A549 (cell line): ENCODE measurements around the gene IGSF3. TPM values are rescaled to one million over a fixed set of nuclear protein-coding genes. Genes with fewer than 3 reads are reported as not detected.

Source experiments
- ATAC-seq, 2 experiments: fragments of 200-7000 bp in 1 of 2; fragments of >200 bp in 1 of 2; cut with Nextera tagmentation in 1 of 2; cut with Tn5 transposase in 1 of 2; 3 replicates each; pipeline versions ENCODE4 v1.8.0 to v1.9.1; 2018 to 2020; ENCODE audit warnings: mild to moderate bottlenecking in 1 of 2, moderate library complexity in 1 of 2
- CTCF ChIA-PET: fragments of 300-600 bp; sonication (Branson Sonifier 250); formaldehyde crosslinking; extraction: SDS; loops from one replicate; lab custom pipeline; 2021; ENCODE audit warnings: antibody characterized with exemption, inconsistent platforms; lab: Yijun Ruan, JAX
- POLR2A ChIA-PET: fragments of 350-600 bp; formaldehyde crosslinking; extraction: SDS; loops from one replicate; lab custom pipeline; 2021; ENCODE audit warnings: antibody characterized with exemption, inconsistent platforms; lab: Yijun Ruan, JAX
- DNase-seq, 2 experiments: peaks; one replicate each; pipeline versions ENCODE4 v3.0.0 to v3.0.0-alpha.2; 2011 to 2016; ENCODE audit warnings: low read depth in 1 of 2, low spot score in 1 of 2
- FAIRE-seq: peaks from 2 replicates; lab custom pipeline; 2011; peaks lifted over from hg19 to GRCh38; lab: Jason Lieb, UNC
- H3K27ac ChIP-seq, 2 experiments: fragments of >200 bp; sonication (Bioruptor Twin); formaldehyde crosslinking; 3 replicates each; pipeline ENCODE4 v1.5.1; 2016 to 2017
- H3K4me1 ChIP-seq: fragments of >200 bp; sonication (Bioruptor Twin); formaldehyde crosslinking; 3 replicates; pipeline ENCODE4 v1.6.1; 2016
- H3K4me2 ChIP-seq: fragments of >200 bp; sonication (Bioruptor Twin); formaldehyde crosslinking; 3 replicates; pipeline ENCODE4 v1.6.1; 2016
- H3K4me3 ChIP-seq: fragments of >200 bp; sonication (Bioruptor Twin); formaldehyde crosslinking; 3 replicates; pipeline ENCODE4 v1.5.1; 2016
- H3K9me3 ChIP-seq: fragments of >200 bp; sonication (Bioruptor Twin); formaldehyde crosslinking; 3 replicates; pipeline ENCODE4 v1.6.1; 2016
- BHLHE40 ChIP-seq: IDR thresholded peaks from 2 replicates; pipeline ENCODE4 v1.6.1; 2012; ENCODE audit warnings: low read depth, low read length, inconsistent platforms
- CBX2 ChIP-seq: fragments of 200-600 bp; sonication (generic); IDR thresholded peaks from 2 replicates; pipeline ENCODE4 v1.6.1; 2016; ENCODE audit warnings: low read depth, mild to moderate bottlenecking, borderline replicate concordance
- CEBPB ChIP-seq, 2 experiments: fragments of >200 bp in 1 of 2; sonication (Bioruptor Twin) in 1 of 2; formaldehyde crosslinking in 1 of 2; IDR thresholded peaks; 2 replicates each; pipeline ENCODE4 v1.6.1; 2012 to 2016
- FOSL2 ChIP-seq, 2 experiments: fragments of 450-650 bp in 1 of 2; fragments of >200 bp in 1 of 2; sonication (Bioruptor Twin) in 1 of 2; formaldehyde crosslinking; IDR thresholded peaks; 2 replicates each; pipeline versions ENCODE4 v1.5.0 to v1.6.1; 2016 to 2020; ENCODE audit warnings: mild to moderate bottlenecking in 1 of 2, moderate library complexity in 1 of 2
- GATA3 ChIP-seq: IDR thresholded peaks from 2 replicates; pipeline ENCODE4 v1.6.1; 2012; ENCODE audit warnings: borderline replicate concordance
- HDAC2 ChIP-seq: fragments of 200-600 bp; sonication (generic); IDR thresholded peaks from 2 replicates; pipeline ENCODE4 v1.6.1; 2016
- HOXA7 ChIP-seq: fragments of 250-450 bp; sonication (Bioruptor Pico); IDR thresholded peaks from 2 replicates; pipeline ENCODE4 v1.5.0; 2020; ENCODE audit warnings: mild to moderate bottlenecking, moderate library complexity
- HOXB5 ChIP-seq: fragments of 250-450 bp; sonication (Bioruptor Pico); IDR thresholded peaks from 2 replicates; pipeline ENCODE4 v1.5.0; 2020; ENCODE audit warnings: mild to moderate bottlenecking, moderate library complexity
- RAD21 ChIP-seq, 2 experiments: fragments of >200 bp in 1 of 2; sonication (Bioruptor Twin) in 1 of 2; formaldehyde crosslinking in 1 of 2; IDR thresholded peaks in 1 of 2; conservative IDR thresholded peaks in 1 of 2; 2 replicates in 1 of 2; 3 replicates in 1 of 2; pipeline ENCODE4 v1.6.1; 2012 to 2018; ENCODE audit warnings: inconsistent platforms in 1 of 2
- RARB ChIP-seq: fragments of 250-450 bp; sonication (Bioruptor Pico); IDR thresholded peaks from 2 replicates; pipeline ENCODE4 v1.8.0; 2021; ENCODE audit warnings: mild to moderate bottlenecking, moderate library complexity
- RNF2 ChIP-seq: fragments of 200-600 bp; sonication (generic); IDR thresholded peaks from 2 replicates; pipeline ENCODE4 v1.6.1; 2016; ENCODE audit warnings: low read depth, mild to moderate bottlenecking, antibody characterized with exemption, moderate library complexity, borderline replicate concordance
- SREBF2 ChIP-seq: fragments of 450-650 bp; IDR thresholded peaks from 2 replicates; pipeline ENCODE4 v1.6.1; 2014; ENCODE audit warnings: mild to moderate bottlenecking, moderate library complexity
- TP53 ChIP-seq: fragments of 250-450 bp; sonication (Bioruptor Pico); IDR thresholded peaks from 2 replicates; pipeline ENCODE4 v1.5.0; 2021; ENCODE audit warnings: mild to moderate bottlenecking, moderate library complexity
- USF2 ChIP-seq: fragments of 450-650 bp; IDR thresholded peaks from 2 replicates; pipeline ENCODE4 v1.6.1; 2014; ENCODE audit warnings: antibody characterized with exemption
- ZFP36 ChIP-seq: fragments of 450-650 bp; IDR thresholded peaks from 2 replicates; pipeline ENCODE4 v1.6.1; 2014; ENCODE audit warnings: borderline replicate concordance; ENCODE audit not compliant: partially characterized antibody
- WGBS: methylation state at CpG from one replicate; pipeline ENCODE4 v1.1.6; 2017; ENCODE audit errors: missing lambda C conversion rate; 5-methylcytosine and 5-hydroxymethylcytosine counted together
- polyA plus RNA-seq, 4 experiments: library from polyadenylated mRNA; depleted of rRNA in 3 of 4; stranded (reverse); fragments of >200 nt; fragmentation: RNase III in 1 of 4; extraction: RNeasy Plus Mini Kit Qiagen cat#74134 plus additional on column Dnase treatment in 1 of 4; gene quantifications; 2 replicates in 3 of 4; 3 replicates in 1 of 4; pipeline ENCODE4 v1.2.3, GENCODE V29; 2011 to 2017
- small RNA-seq, 6 experiments: library from RNA; depleted of rRNA; stranded (forward); fragments of <200 nt; gene quantifications; one replicate each; pipeline ENCODE3, GENCODE V24; 2012
- TF ChIP-seq, protein P1 (sequence below): fragments of 150-350 bp; IDR thresholded peaks from 2 replicates; pipeline ENCODE4 v1.6.1; 2014; ENCODE audit warnings: low read depth, mild to moderate bottlenecking, low read length

IGSF3 gene
- polyA plus RNA-seq, 2 of the 4 experiments (the other 2 are of a cell fraction): 18.5 to 21.9 TPM

DNA sequence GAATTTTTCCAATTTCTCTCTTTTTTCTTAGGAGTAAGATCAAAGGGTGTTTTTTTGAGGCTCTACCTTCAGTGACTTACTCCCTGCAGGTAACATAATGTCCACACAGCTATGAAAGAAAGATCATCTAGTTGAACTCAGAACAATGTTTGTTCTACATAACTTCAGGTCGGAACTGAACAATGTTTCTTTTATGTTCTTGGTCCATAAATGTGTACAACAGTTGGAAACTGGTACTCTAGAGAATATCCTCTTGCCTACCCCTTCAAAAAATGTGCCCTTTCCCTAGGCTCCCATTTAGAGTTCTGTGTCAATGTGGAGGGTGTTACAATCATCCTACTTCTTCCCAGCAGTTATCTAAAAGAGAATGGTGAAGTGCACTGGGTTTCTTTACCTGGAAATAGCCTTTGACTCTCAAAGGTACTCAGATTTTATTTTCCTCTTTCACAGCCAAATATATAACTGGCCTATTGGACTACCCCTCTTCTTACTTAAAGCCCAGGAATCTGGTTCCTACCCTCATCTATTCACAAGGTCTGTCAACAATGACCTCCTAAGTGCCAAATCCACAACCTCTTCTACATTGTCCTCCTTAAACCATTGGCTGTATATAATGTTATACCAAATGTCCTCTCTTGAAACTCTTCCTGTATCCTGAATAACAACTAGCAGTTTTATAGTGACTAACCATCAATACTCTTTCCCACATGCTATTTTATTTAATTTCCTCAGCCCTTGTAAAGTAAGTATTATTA is 139.0 kb downstream of the IGSF3 start:
- WGBS: 94% methylated on average over 1 of the region's 1 CpG
- no peak for ATAC-seq
- Histone ChIP-seq H3K27ac (no peak overlapping the region), H3K4me1 (no peaks in the 10 kb centered on the region), H3K4me3 (no peak overlapping the region), H3K9me3 (no peaks in the 10 kb centered on the region), H3K4me2 (no peak overlapping the region)
- ChIA-PET CTCF (no interaction called here), POLR2A (no interaction called here)
- no peak for FAIRE-seq
- DNase-seq: no peak
- TF ChIP-seq, protein P1, sequence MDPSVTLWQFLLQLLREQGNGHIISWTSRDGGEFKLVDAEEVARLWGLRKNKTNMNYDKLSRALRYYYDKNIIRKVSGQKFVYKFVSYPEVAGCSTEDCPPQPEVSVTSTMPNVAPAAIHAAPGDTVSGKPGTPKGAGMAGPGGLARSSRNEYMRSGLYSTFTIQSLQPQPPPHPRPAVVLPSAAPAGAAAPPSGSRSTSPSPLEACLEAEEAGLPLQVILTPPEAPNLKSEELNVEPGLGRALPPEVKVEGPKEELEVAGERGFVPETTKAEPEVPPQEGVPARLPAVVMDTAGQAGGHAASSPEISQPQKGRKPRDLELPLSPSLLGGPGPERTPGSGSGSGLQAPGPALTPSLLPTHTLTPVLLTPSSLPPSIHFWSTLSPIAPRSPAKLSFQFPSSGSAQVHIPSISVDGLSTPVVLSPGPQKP: no peak
- no peak for TF ChIP-seq CBX2
- TF ChIP-seq BHLHE40: no peak
- TF ChIP-seq TP53 (CRISPR knock-in tag): no peak
- TF ChIP-seq HOXB5 (CRISPR knock-in tag): no peak
- TF ChIP-seq SREBF2: no peak
- TF ChIP-seq USF2: no peak
- no peak for TF ChIP-seq ZFP36
- no peak for TF ChIP-seq RNF2
- no peak for TF ChIP-seq HDAC2
- no peak for TF ChIP-seq GATA3
- no peak for TF ChIP-seq HOXA7 (CRISPR knock-in tag)
- no peak for TF ChIP-seq RARB (CRISPR knock-in tag)
- TF ChIP-seq CEBPB (IDR thresholded peaks at IDR 0.05): no peak

DNA sequence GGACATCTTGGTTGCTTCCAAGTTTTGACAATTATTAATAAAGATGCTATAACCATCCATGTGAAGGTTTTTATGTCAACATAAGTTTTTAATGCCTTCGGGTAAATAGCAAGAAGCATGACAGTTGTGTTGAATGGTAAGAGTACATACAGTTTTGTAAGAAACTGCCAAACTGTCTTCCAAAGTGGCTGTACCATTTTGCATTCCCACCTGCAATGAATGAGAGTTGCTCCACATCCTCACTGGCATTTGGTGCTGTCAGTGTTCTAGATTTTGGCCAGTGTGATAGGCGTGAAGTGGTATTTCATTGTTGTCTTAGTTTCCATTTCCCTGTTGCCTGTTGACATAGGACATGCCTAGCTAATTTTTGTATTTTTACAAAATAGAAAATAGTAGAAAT is 142.1 kb downstream of the IGSF3 start:
- CTCF ChIA-PET: no interaction called here
- Histone ChIP-seq H3K4me2 (no peak overlapping the region), H3K4me1 (no peaks in the 10 kb centered on the region), H3K4me3 (no peak overlapping the region), H3K9me3 (no peaks in the 10 kb centered on the region)
- no peak for DNase-seq
- WGBS: 89% methylated on average over 2 of the region's 2 CpGs
- no peak for FAIRE-seq
- POLR2A ChIA-PET: no interaction called here
- TF ChIP-seq RAD21 (conservative IDR thresholded peaks at IDR 0.05 in 1 of 2, IDR thresholded peaks at IDR 0.05 in 1 of 2) (no peak), FOSL2 (IDR thresholded peaks at IDR 0.05) (no peak), FOSL2 (CRISPR knock-in tag; IDR thresholded peaks at IDR 0.05) (no peak)
- TF ChIP-seq, all 56 proteins: peak for 0
- ATAC-seq: no peak
- H3K27ac ChIP-seq: no peak overlapping the region

Small RNA genes within 50 kb of the gene (small RNA-seq; reads per million reads assigned to genes)
- gene MIR320B1 (0 reads per million in 6 experiments), gene MIR548AC (0 reads per million in 6 experiments)

Other genes starting within 250 kb of the IGSF3 start
- 36.0 and 38.4 TPM in 2 replicates for gene CD58, start 96.7 kb downstream of the IGSF3 start, polyA plus RNA-seq (2011; rRNA removed)
- gene CD58, start 96.7 kb downstream of the IGSF3 start, polyA plus RNA-seq (2017; fragmentation: RNase III; extraction: RNeasy Plus Mini Kit Qiagen cat#74134 plus additional on column Dnase treatment): 20.0 to 26.4 TPM (median 22.4 TPM) in 3 replicates
- not detected in 2 replicates for gene CD2, start 86.7 kb upstream of the IGSF3 start, polyA plus RNA-seq (2011; rRNA removed)
- gene CD2, start 86.7 kb upstream of the IGSF3 start, polyA plus RNA-seq (2017; fragmentation: RNase III; extraction: RNeasy Plus Mini Kit Qiagen cat#74134 plus additional on column Dnase treatment): not detected in 3 replicates
- 39.0 and 51.1 TPM in 2 replicates for gene PTGFRN, start 242.2 kb upstream of the IGSF3 start, polyA plus RNA-seq (2011; rRNA removed)
- gene PTGFRN, start 242.2 kb upstream of the IGSF3 start, polyA plus RNA-seq (2017; fragmentation: RNase III; extraction: RNeasy Plus Mini Kit Qiagen cat#74134 plus additional on column Dnase treatment): 13.7 to 17.4 TPM (median 16.7 TPM) in 3 replicates